ENCODE measurements around the gene BARX2. TPM values are rescaled to one million over a fixed set of nuclear protein-coding genes. Genes with fewer than 3 reads are reported as not detected.

BARX2 gene
- total RNA-seq, 4 donors from 2014 or later, result 0.83 TPM; not detected in 3

DNA sequence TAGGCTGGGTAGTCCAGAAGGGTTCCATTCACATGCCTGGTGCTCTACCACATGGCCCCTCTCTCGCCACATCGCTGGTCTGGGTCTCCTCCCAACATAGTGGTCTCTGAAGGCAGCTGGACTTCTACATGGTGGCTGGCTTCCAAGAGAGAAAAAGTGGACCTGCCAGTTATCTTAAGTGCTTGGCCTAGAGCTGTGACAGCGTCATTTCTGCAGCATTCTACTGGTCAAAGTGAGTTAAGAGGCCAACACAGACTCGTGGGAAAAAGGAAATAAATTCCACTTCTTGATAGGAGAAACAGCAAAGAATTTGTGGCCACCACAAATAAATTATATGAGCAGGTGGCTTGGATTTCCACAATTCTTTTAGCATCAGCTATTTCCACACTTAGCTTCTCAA, 21.0 kb upstream of the BARX2 start:
- Histone ChIP-seq H3K4me1 (no peaks in the 10 kb centered on the region), H3K9me3 (no peaks in the 10 kb centered on the region), H3K4me3 (no peak overlapping the region), H3K36me3 (no peaks in the 10 kb centered on the region), H3K27ac (no peak overlapping the region), H3K27me3 (peaks cover 0 to 3% of the 10 kb centered on the region in 2 donors)
- DNase-seq, result no peak
- intact Hi-C loops (cut with DNase I; ENCODE audit: low total_unique reads), result no loop called here
- TF ChIP-seq, protein P1, sequence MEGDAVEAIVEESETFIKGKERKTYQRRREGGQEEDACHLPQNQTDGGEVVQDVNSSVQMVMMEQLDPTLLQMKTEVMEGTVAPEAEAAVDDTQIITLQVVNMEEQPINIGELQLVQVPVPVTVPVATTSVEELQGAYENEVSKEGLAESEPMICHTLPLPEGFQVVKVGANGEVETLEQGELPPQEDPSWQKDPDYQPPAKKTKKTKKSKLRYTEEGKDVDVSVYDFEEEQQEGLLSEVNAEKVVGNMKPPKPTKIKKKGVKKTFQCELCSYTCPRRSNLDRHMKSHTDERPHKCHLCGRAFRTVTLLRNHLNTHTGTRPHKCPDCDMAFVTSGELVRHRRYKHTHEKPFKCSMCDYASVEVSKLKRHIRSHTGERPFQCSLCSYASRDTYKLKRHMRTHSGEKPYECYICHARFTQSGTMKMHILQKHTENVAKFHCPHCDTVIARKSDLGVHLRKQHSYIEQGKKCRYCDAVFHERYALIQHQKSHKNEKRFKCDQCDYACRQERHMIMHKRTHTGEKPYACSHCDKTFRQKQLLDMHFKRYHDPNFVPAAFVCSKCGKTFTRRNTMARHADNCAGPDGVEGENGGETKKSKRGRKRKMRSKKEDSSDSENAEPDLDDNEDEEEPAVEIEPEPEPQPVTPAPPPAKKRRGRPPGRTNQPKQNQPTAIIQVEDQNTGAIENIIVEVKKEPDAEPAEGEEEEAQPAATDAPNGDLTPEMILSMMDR (IDR thresholded peaks at IDR 0.05), result no peak
- no peak for TF ChIP-seq POLR2A (IDR thresholded peaks at IDR 0.05)

DNA sequence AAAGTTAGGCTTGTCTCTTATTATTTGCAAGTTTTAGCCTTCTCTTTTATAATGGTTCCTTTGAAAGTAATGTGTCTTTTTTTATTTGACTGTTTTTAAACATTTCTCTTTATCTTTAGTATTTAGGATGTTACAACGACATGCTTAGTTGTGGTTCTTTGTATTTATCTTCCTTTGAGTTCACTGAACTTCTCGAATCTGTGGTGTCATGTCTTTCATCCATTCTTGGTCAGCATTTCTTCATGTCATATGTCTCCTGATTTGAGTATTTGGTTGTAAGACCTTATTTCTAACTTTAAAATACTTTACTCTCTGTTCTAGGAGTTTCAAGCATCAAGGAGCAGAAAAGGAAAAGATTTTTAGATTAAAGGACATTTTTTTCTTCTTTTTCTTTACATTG, 15.9 kb upstream of the BARX2 start:
- intact Hi-C loops (cut with DNase I; ENCODE audit: low total_unique reads), result no loop called here
- H3K27ac ChIP-seq, result no peak overlapping the region
- TF ChIP-seq, protein P1 (IDR thresholded peaks at IDR 0.05), result no peak
- TF ChIP-seq POLR2A (IDR thresholded peaks at IDR 0.05), result no peak

DNA sequence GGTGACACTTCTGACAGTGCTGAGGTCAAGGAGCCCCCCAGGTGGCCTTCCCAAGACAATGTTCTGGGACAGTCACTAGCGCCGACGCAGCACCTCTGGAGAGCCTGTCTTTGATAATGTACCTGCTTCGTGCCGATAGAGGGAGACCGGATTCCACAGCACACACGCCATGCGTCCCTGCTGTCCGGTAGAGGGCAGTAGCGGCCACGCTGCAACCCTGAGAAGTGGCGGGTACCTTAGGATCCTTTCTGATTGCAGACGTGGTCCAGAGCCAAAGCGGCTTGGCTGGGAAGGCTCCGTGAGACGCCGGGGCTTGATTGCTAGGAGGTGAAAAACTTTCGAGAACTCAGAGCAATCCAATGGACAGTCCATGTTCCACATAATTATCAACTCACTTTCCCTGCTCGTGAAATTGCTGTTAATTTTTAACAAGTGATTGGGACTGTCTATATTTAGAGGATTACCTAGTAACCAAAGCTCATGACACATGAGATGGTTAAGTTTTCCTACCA, 11.4 kb upstream of the BARX2 start:
- H3K27me3 ChIP-seq, result peaks cover 0 to 18% of the 10 kb centered on the region in 2 donors
- DNase-seq, result peak; percentile 26 to 56
- H3K4me1 ChIP-seq, result no peaks in the 10 kb centered on the region
- TF ChIP-seq, protein P1 (IDR thresholded peaks at IDR 0.05), result peak; percentile 69 to 75 (median 74)
- no peak for TF ChIP-seq POLR2A (IDR thresholded peaks at IDR 0.05)
- no peak overlapping the region for H3K27ac ChIP-seq
- no peaks in the 10 kb centered on the region for H3K9me3 ChIP-seq
- no peaks in the 10 kb centered on the region for H3K36me3 ChIP-seq
- no peak overlapping the region for H3K4me3 ChIP-seq
- intact Hi-C loops (cut with DNase I; ENCODE audit: low total_unique reads), result no loop called here

More for the DNA sequence above, 15.9 kb upstream of the BARX2 start:
- H3K36me3 ChIP-seq, result no peaks in the 10 kb centered on the region
- H3K9me3 ChIP-seq, result no peaks in the 10 kb centered on the region
- H3K4me3 ChIP-seq, result no peak overlapping the region
- no peak for DNase-seq
- H3K4me1 ChIP-seq, result no peaks in the 10 kb centered on the region
- H3K27me3 ChIP-seq, result peaks cover 0 to 8% of the 10 kb centered on the region in 2 donors

- H3K27me3 ChIP-seq, result peaks cover 0 to 18% of the 10 kb centered on the region in 2 donors
- intact Hi-C loops (cut with DNase I; ENCODE audit: low total_unique reads), result no loop called here
Observed at GRCh38 chr11:129365816-129366215, 9.8 kb upstream of the BARX2 start.

More at GRCh38 chr11:129365816-129366215, 9.8 kb upstream of the BARX2 start:
- H3K36me3 ChIP-seq, result no peaks in the 10 kb centered on the region
- H3K9me3 ChIP-seq, result no peaks in the 10 kb centered on the region
- TF ChIP-seq, protein P1 (IDR thresholded peaks at IDR 0.05), result no peak
- no peak for TF ChIP-seq POLR2A (IDR thresholded peaks at IDR 0.05)
- no peaks in the 10 kb centered on the region for H3K4me1 ChIP-seq
- no peak for DNase-seq
- no peak overlapping the region for H3K4me3 ChIP-seq
- H3K27ac ChIP-seq, result no peak overlapping the region

Data from uterus (tissue), 4 donors.